HepG2 (cell line): ENCODE data around the gene FANCE. TPM values are rescaled to one million over a fixed set of nuclear protein-coding genes. Genes with fewer than 3 reads are reported as not detected.

Experiments
- DPF2 ChIP-seq: sonication (generic); formaldehyde crosslinking; IDR thresholded peaks from 2 replicates; pipeline ENCODE4 v1.4.0; 2020; ENCODE audit warnings: mild to moderate bottlenecking, low read depth, missing genetic modification reagents, borderline replicate concordance
- HNRNPLL ChIP-seq: fragments of 200-400 bp; formaldehyde crosslinking; IDR thresholded peaks from 2 replicates; pipeline ENCODE4 v1.6.1; 2017; ENCODE audit warnings: mild to moderate bottlenecking, low read depth, low read length; ENCODE audit not compliant: poor library complexity, severe bottlenecking
- HOXA3 ChIP-seq: sonication (generic); formaldehyde crosslinking; IDR thresholded peaks from 2 replicates; pipeline ENCODE4 v1.5.0; 2020; ENCODE audit warnings: missing genetic modification reagents
- KAT7 ChIP-seq: IDR thresholded peaks from 2 replicates; pipeline ENCODE4 v1.6.1; 2018; ENCODE audit warnings: borderline replicate concordance, missing compliant biosample characterization
- KDM5A ChIP-seq: fragments of 200-600 bp; sonication (generic); IDR thresholded peaks from 2 replicates; pipeline ENCODE4 v1.7.0; 2018; ENCODE audit warnings: antibody characterized with exemption, mild to moderate bottlenecking, low read length, borderline replicate concordance
- KLF12 ChIP-seq: sonication (generic); formaldehyde crosslinking; IDR thresholded peaks from 2 replicates; pipeline ENCODE4 v1.4.0; 2020; ENCODE audit warnings: missing genetic modification reagents, borderline replicate concordance
- NFE2 ChIP-seq: sonication (generic); formaldehyde crosslinking; IDR thresholded peaks from 2 replicates; pipeline ENCODE4 v1.4.0; 2020; ENCODE audit warnings: missing genetic modification reagents
- NR2F1 ChIP-seq, 2 experiments: fragments of 450-650 bp in 1 of 2; formaldehyde crosslinking in 1 of 2; IDR thresholded peaks; 2 replicates each; pipeline versions ENCODE4 v1.5.0 to v1.6.1; 2016 to 2020; ENCODE audit warnings: mild to moderate bottlenecking in 1 of 2, missing compliant biosample characterization in 1 of 2, missing genetic modification reagents in 1 of 2, moderate library complexity in 1 of 2
- PAX8 ChIP-seq: sonication (generic); formaldehyde crosslinking; IDR thresholded peaks from 2 replicates; pipeline ENCODE4 v1.8.0; 2022; ENCODE audit warnings: mild to moderate bottlenecking, missing genetic modification reagents, borderline replicate concordance
- SCMH1 ChIP-seq: sonication (generic); formaldehyde crosslinking; IDR thresholded peaks from 2 replicates; pipeline ENCODE4 v1.9.0; 2021; ENCODE audit warnings: missing genetic modification reagents, mild to moderate bottlenecking, borderline replicate concordance
- SP140L ChIP-seq: sonication (generic); formaldehyde crosslinking; IDR thresholded peaks from 2 replicates; pipeline ENCODE4 v1.4.0; 2020; ENCODE audit warnings: missing genetic modification reagents, borderline replicate concordance
- TP53 ChIP-seq: sonication (generic); formaldehyde crosslinking; conservative IDR thresholded peaks from 2 replicates; pipeline ENCODE4 v1.4.0; 2020; ENCODE audit warnings: missing genetic modification reagents
- TRIM24 ChIP-seq: sonication (generic); formaldehyde crosslinking; IDR thresholded peaks from 2 replicates; pipeline ENCODE4 v1.8.0; 2022; ENCODE audit warnings: mild to moderate bottlenecking, missing genetic modification reagents
- ZBTB20 ChIP-seq: sonication (generic); formaldehyde crosslinking; IDR thresholded peaks from 2 replicates; pipeline ENCODE4 v1.8.1; 2023; ENCODE audit warnings: missing genetic modification reagents, low read depth, mild to moderate bottlenecking, borderline replicate concordance
- ZBTB7B ChIP-seq: sonication (generic); formaldehyde crosslinking; IDR thresholded peaks from 2 replicates; pipeline ENCODE4 v1.4.0; 2020; ENCODE audit warnings: missing genetic modification reagents
- ZFP36 ChIP-seq: fragments of 150-350 bp; IDR thresholded peaks from 2 replicates; pipeline ENCODE4 v1.6.1; 2018; ENCODE audit warnings: borderline replicate concordance, low read length, low read depth; ENCODE audit not compliant: partially characterized antibody
- ZFYVE20 ChIP-seq: sonication (generic); formaldehyde crosslinking; IDR thresholded peaks from 2 replicates; pipeline ENCODE4 v1.8.0; 2023; ENCODE audit warnings: low read depth, mild to moderate bottlenecking, moderate library complexity, missing genetic modification reagents, borderline replicate concordance
- ZNF468 ChIP-seq: sonication (generic); formaldehyde crosslinking; IDR thresholded peaks from 2 replicates; pipeline ENCODE4 v1.8.0; 2022; ENCODE audit warnings: mild to moderate bottlenecking, moderate library complexity, missing genetic modification reagents
- ZNF484 ChIP-seq: sonication (generic); formaldehyde crosslinking; IDR thresholded peaks from 2 replicates; pipeline ENCODE4 v1.5.1; 2020; ENCODE audit warnings: mild to moderate bottlenecking, low read depth, missing genetic modification reagents, borderline replicate concordance
- ZNF607 ChIP-seq: sonication (generic); formaldehyde crosslinking; IDR thresholded peaks from 2 replicates; pipeline ENCODE4 v1.5.1; 2020; ENCODE audit warnings: missing genetic modification reagents, mild to moderate bottlenecking, borderline replicate concordance
- ZNF720 ChIP-seq: sonication (generic); formaldehyde crosslinking; IDR thresholded peaks from 2 replicates; pipeline ENCODE4 v1.4.0; 2020; ENCODE audit warnings: missing genetic modification reagents
- ZNF850 ChIP-seq: sonication (generic); formaldehyde crosslinking; conservative IDR thresholded peaks from 2 replicates; pipeline ENCODE4 v1.9.0; 2021; ENCODE audit warnings: mild to moderate bottlenecking, missing genetic modification reagents
- polyA plus RNA-seq, 8 experiments: library from polyadenylated mRNA; depleted of rRNA in 3 of 8; stranded (reverse) in 7 of 8; unstranded in 1 of 8; fragments of >200 nt; fragmentation: Illumina TruSeq in 4 of 8; extraction: Trizol in 4 of 8; gene quantifications; 2 replicates each; pipeline versions ENCODE4 v1.2.1 to v1.2.3, GENCODE V29; 2011 to 2016; ENCODE audit warnings: low read depth in 4 of 8, missing spikeins in 1 of 8, mixed read lengths in 1 of 8; ENCODE audit not compliant: insufficient read depth in 1 of 8
- total RNA-seq, 5 experiments: library from RNA; depleted of rRNA; stranded (reverse); fragments of >200 nt; fragmentation: Illumina TruSeq; extraction: Trizol; gene quantifications; 2 replicates each; pipeline ENCODE4 v1.2.3, GENCODE V29; 2016; ENCODE audit warnings: low read depth in 1 of 5
- TF ChIP-seq, protein P1 (sequence below): sonication (generic); formaldehyde crosslinking; IDR thresholded peaks from 2 replicates; pipeline ENCODE4 v1.5.1; 2020; ENCODE audit warnings: mild to moderate bottlenecking, missing genetic modification reagents, moderate library complexity
- TF ChIP-seq, protein P2 (sequence below): sonication (generic); formaldehyde crosslinking; IDR thresholded peaks from 2 replicates; pipeline ENCODE4 v1.4.0; 2020; ENCODE audit warnings: missing genetic modification reagents, borderline replicate concordance

FANCE gene
- total and polyA plus RNA-seq, 2 of the 13 experiments (the other 11 are each of a cell fraction or from before 2014, with no cell fraction given), result 7.1 to 11.2 TPM

DNA sequence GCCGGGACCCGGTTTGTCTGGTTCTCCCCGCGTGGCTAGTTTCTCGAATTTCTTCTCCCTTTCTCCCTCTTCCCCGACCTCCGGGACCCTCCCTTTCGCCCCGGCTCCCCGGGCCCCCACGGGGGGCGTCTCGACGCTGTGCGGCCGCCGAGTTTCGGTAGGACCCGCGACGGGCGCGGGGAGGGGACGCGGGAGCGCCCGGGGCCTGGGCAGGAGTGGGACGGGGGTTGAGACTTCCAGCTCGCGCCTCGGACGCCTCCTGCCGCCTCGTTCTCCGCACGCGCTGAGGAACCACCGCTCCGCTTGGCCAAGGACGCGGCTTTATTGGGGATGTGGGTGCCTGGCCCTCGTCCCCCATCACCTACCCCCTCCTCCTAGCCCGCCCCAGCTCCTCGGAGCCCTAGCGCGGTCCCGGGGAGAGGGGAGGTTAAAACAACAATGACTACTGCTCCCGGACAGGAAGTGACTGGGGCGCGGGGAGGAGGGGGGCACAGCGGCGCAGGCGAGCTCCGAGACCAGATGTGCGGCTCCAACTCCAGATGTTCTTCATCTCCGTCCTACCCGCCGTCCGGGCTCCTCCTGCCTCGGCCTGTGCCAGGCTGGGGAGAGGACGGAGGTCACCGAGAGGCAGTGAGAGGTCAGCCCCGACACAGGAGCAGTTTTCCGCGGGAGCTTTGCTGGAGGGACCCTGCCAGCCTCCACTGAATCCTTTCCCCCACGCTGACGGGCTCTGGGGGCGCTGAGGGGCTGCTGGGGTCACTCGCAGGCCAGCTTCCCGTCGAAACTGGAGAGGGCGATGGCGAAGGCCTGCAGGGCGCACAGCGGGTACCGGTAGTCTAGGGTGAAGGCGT, 45.7 kb downstream of the FANCE start (continued):
- no peak for TF ChIP-seq HNRNPLL
- TF ChIP-seq NFE2 (CRISPR knock-in tag), result no peak
- TF ChIP-seq TP53 (CRISPR knock-in tag), result no peak
- TF ChIP-seq ZNF468 (CRISPR knock-in tag), result peak; percentile 89; the same call in 1 of the 2 replicates
- no peak for TF ChIP-seq ZFP36
- no peak for TF ChIP-seq KLF12 (CRISPR knock-in tag)
- TF ChIP-seq KDM5A, result no peak
- no peak for TF ChIP-seq DPF2 (CRISPR knock-in tag)
- TF ChIP-seq HOXA3 (CRISPR knock-in tag), result peak; percentile 64; the same call in 1 of the 2 replicates
- TF ChIP-seq, protein P1, sequence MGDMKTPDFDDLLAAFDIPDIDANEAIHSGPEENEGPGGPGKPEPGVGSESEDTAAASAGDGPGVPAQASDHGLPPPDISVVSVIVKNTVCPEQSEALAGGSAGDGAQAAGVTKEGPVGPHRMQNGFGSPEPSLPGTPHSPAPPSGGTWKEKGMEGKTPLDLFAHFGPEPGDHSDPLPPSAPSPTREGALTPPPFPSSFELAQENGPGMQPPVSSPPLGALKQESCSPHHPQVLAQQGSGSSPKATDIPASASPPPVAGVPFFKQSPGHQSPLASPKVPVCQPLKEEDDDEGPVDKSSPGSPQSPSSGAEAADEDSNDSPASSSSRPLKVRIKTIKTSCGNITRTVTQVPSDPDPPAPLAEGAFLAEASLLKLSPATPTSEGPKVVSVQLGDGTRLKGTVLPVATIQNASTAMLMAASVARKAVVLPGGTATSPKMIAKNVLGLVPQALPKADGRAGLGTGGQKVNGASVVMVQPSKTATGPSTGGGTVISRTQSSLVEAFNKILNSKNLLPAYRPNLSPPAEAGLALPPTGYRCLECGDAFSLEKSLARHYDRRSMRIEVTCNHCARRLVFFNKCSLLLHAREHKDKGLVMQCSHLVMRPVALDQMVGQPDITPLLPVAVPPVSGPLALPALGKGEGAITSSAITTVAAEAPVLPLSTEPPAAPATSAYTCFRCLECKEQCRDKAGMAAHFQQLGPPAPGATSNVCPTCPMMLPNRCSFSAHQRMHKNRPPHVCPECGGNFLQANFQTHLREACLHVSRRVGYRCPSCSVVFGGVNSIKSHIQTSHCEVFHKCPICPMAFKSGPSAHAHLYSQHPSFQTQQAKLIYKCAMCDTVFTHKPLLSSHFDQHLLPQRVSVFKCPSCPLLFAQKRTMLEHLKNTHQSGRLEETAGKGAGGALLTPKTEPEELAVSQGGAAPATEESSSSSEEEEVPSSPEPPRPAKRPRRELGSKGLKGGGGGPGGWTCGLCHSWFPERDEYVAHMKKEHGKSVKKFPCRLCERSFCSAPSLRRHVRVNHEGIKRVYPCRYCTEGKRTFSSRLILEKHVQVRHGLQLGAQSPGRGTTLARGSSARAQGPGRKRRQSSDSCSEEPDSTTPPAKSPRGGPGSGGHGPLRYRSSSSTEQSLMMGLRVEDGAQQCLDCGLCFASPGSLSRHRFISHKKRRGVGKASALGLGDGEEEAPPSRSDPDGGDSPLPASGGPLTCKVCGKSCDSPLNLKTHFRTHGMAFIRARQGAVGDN (CRISPR knock-in tag), result peak; percentile 99
- TF ChIP-seq ZBTB7B (CRISPR knock-in tag), result peak; percentile 30; the same call in 1 of the 2 replicates
- TF ChIP-seq ZBTB20 (CRISPR knock-in tag), result peak; percentile 43; the same call in 1 of the 2 replicates
- 0 out of 2 replicates have a peak, but pooled peaks have one; percentile 18 for TF ChIP-seq TRIM24 (CRISPR knock-in tag)
- TF ChIP-seq ZNF484 (CRISPR knock-in tag), result peak; percentile 61; the same call in 1 of the 2 replicates
- no peak for TF ChIP-seq SCMH1 (CRISPR knock-in tag)
- TF ChIP-seq ZFYVE20 (CRISPR knock-in tag), result peak; percentile 75; the same call in 1 of the 2 replicates
- 0 out of 2 replicates have a peak, but pooled peaks have one; percentile 62 for TF ChIP-seq ZNF850 (CRISPR knock-in tag)
- no peak for TF ChIP-seq ZNF720 (CRISPR knock-in tag)
- TF ChIP-seq, protein P2, sequence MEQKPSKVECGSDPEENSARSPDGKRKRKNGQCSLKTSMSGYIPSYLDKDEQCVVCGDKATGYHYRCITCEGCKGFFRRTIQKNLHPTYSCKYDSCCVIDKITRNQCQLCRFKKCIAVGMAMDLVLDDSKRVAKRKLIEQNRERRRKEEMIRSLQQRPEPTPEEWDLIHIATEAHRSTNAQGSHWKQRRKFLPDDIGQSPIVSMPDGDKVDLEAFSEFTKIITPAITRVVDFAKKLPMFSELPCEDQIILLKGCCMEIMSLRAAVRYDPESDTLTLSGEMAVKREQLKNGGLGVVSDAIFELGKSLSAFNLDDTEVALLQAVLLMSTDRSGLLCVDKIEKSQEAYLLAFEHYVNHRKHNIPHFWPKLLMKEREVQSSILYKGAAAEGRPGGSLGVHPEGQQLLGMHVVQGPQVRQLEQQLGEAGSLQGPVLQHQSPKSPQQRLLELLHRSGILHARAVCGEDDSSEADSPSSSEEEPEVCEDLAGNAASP (CRISPR knock-in tag), result peak; percentile 42; the same call in 1 of the 2 replicates
- no peak for TF ChIP-seq KAT7 (CRISPR knock-in tag)
- TF ChIP-seq SP140L (CRISPR knock-in tag), result no peak; the same call in 1 of the 2 replicates
- peak; percentile 80; the same call in 1 of the 2 replicates for TF ChIP-seq ZNF607 (CRISPR knock-in tag)
- 0 out of 2 replicates have a peak, but pooled peaks have one; percentile 55 for TF ChIP-seq PAX8 (CRISPR knock-in tag)
- no peak for TF ChIP-seq NR2F1 (CRISPR knock-in tag; IDR thresholded peaks at IDR 0.05)
